Endothelial cell of umbilical vein (primary cell): ENCODE data around the gene TMC3. TPM values are rescaled to one million over a fixed set of nuclear protein-coding genes. Genes with fewer than 3 reads are reported as not detected.

Source experiments
- BruUV-seq: library from RNA; stranded (reverse); fragments of 400-500 nt; replicated peaks from 2 replicates; lab custom pipeline; 2021; lab: Mats Ljungman, UMichigan
- CTCF ChIA-PET: fragments of 300-600, 350-600 bp; sonication (Branson Sonifier 250); formaldehyde crosslinking; loops from one replicate; lab custom pipeline; 2021; ENCODE audit warnings: antibody characterized with exemption, inconsistent platforms; lab: Charles Lee
- POLR2A ChIA-PET: fragments of 300-600, 350-600 bp; sonication (Branson Sonifier 250); formaldehyde crosslinking; loops from one replicate; lab custom pipeline; 2021; ENCODE audit warnings: antibody characterized with exemption, inconsistent platforms; lab: Charles Lee
- DNase-seq: peaks from one replicate; pipeline ENCODE4 v3.0.0-alpha.2; 2011; ENCODE audit warnings: low read depth, low spot score
- FAIRE-seq: peaks from 2 replicates; lab custom pipeline; 2011; peaks lifted over from hg19 to GRCh38; lab: Jason Lieb, UNC
- H2AFZ ChIP-seq: 2 replicates; pipeline ENCODE4 v1.6.0; 2012; ENCODE audit warnings: low read depth, low read length, control low read depth, inconsistent platforms
- H3K27ac ChIP-seq: 2 replicates; pipeline ENCODE4 v1.5.1; 2011; ENCODE audit warnings: low read depth, mild to moderate bottlenecking, control low read depth, low read length, moderate library complexity; ENCODE audit not compliant: insufficient read depth
- H3K27me3 ChIP-seq, 2 experiments: 2 replicates each; pipeline versions ENCODE4 v1.6.0 to v1.6.1; 2011; ENCODE audit warnings: low read length in 2 of 2, mixed read lengths in 1 of 2; ENCODE audit not compliant: control insufficient read depth in 2 of 2, insufficient read depth in 2 of 2
- H3K36me3 ChIP-seq, 2 experiments: 2 replicates in 1 of 2; 3 replicates in 1 of 2; pipeline ENCODE4 v1.5.1; 2011; ENCODE audit warnings: low read length in 2 of 2, mild to moderate bottlenecking in 1 of 2, moderate library complexity in 1 of 2; ENCODE audit not compliant: control insufficient read depth in 2 of 2, insufficient read depth in 2 of 2; ENCODE audit errors: extremely low read depth in 1 of 2
- H3K4me1 ChIP-seq: 3 replicates; pipeline ENCODE4 v1.5.1; 2011; ENCODE audit warnings: mild to moderate bottlenecking, low read length; ENCODE audit not compliant: control insufficient read depth, insufficient read depth; ENCODE audit errors: extremely low read depth
- H3K4me2 ChIP-seq: 2 replicates; pipeline ENCODE4 v1.6.1; 2011; ENCODE audit warnings: low read length, control low read depth, mixed read lengths; ENCODE audit not compliant: insufficient read depth
- H3K4me3 ChIP-seq, 3 experiments: fragments of 200-600 bp in 1 of 3; sonication (generic), shearing (Covaris generic) in 1 of 3; replicated peaks in 1 of 3; 2 replicates each; pipeline ENCODE4 v1.5.1; 2011 to 2016; ENCODE audit warnings: control low read depth in 3 of 3, low read length in 3 of 3, mild to moderate bottlenecking in 2 of 3, inconsistent platforms in 1 of 3, low read depth in 1 of 3, moderate library complexity in 1 of 3; ENCODE audit not compliant: insufficient read depth in 1 of 3
- H3K79me2 ChIP-seq: 2 replicates; pipeline ENCODE4 v1.6.0; 2012; ENCODE audit warnings: low read length, inconsistent platforms; ENCODE audit not compliant: control insufficient read depth, insufficient read depth
- H3K9ac ChIP-seq: replicated peaks from 2 replicates; pipeline ENCODE3; 2011; ENCODE audit warnings: low read length, control low read depth; ENCODE audit not compliant: insufficient read depth; ENCODE audit errors: extremely low read depth
- H3K9me1 ChIP-seq: replicated peaks from 3 replicates; pipeline ENCODE4 v1.6.0; 2011; ENCODE audit warnings: mild to moderate bottlenecking, low read length; ENCODE audit not compliant: control insufficient read depth, insufficient read depth; ENCODE audit errors: extremely low read depth
- H3K9me3 ChIP-seq: replicated peaks from 2 replicates; pipeline ENCODE4 v1.5.1; 2012; ENCODE audit warnings: low read length, inconsistent platforms; ENCODE audit not compliant: control insufficient read depth, insufficient read depth
- H4K20me1 ChIP-seq: replicated peaks from 2 replicates; pipeline ENCODE3; 2011; ENCODE audit warnings: mild to moderate bottlenecking, low read length; ENCODE audit not compliant: control insufficient read depth, insufficient read depth; ENCODE audit errors: extremely low read depth
- CTCF ChIP-seq, 2 donors: IDR thresholded peaks; 1 replicate in 1 of 2; 2 replicates in 1 of 2; pipeline ENCODE4 v1.5.1; 2011; ENCODE audit warnings: low read length in 2 of 2, mild to moderate bottlenecking in 2 of 2, moderate library complexity in 2 of 2, control low read depth in 1 of 2, inconsistent platforms in 1 of 2, low read depth in 1 of 2; ENCODE audit not compliant: insufficient read depth in 1 of 2; ENCODE audit errors: extremely low read depth in 1 of 2
- EZH2 ChIP-seq: IDR thresholded peaks from 2 replicates; pipeline ENCODE4 v1.6.1; 2012; ENCODE audit warnings: borderline replicate concordance, low read depth, mild to moderate bottlenecking, moderate library complexity, low read length, inconsistent platforms; ENCODE audit not compliant: severe bottlenecking
- FOS ChIP-seq: IDR thresholded peaks from 2 replicates; pipeline ENCODE4 v1.6.1; 2011; ENCODE audit warnings: mild to moderate bottlenecking, low read length, moderate library complexity, borderline replicate concordance; ENCODE audit not compliant: insufficient read depth
- GATA2 ChIP-seq: IDR thresholded peaks from 2 replicates; pipeline ENCODE4 v1.7.0; 2011; ENCODE audit warnings: low read depth, mild to moderate bottlenecking, moderate library complexity, mixed read lengths, low read length; ENCODE audit not compliant: insufficient read length, insufficient read depth
- JUN ChIP-seq: IDR thresholded peaks from 2 replicates; pipeline ENCODE4 v1.6.1; 2011; ENCODE audit warnings: borderline replicate concordance, low read depth; ENCODE audit not compliant: insufficient read length, insufficient read depth
- MAX ChIP-seq: IDR thresholded peaks from 2 replicates; pipeline ENCODE4 v1.6.1; 2011; ENCODE audit not compliant: insufficient read depth, insufficient read length
- MYC ChIP-seq: IDR thresholded peaks from one replicate; pipeline ENCODE4 v1.6.1; 2011; ENCODE audit warnings: mild to moderate bottlenecking, low read depth, low read length
- POLR2A ChIP-seq: IDR thresholded peaks from 2 replicates; pipeline ENCODE4 v1.6.1; 2012; ENCODE audit warnings: low read depth, mild to moderate bottlenecking, control low read depth, low read length
- POLR2AphosphoS5 ChIP-seq: IDR thresholded peaks from 2 replicates; pipeline ENCODE4 v1.6.1; 2012; ENCODE audit warnings: low read depth, mild to moderate bottlenecking, control low read depth, low read length, moderate library complexity; ENCODE audit not compliant: insufficient read depth
- dilution Hi-C: fragments of 300-500 bp; cut with MboI; formaldehyde crosslinking; loops from one replicate; pipeline ENCODE4 v1.15.0; 2019; ENCODE audit warnings: low sequenced_read_pairs; ENCODE audit not compliant: extremely low pct_ligation_motif_present
- intact Hi-C: fragments of 100-400 bp; cut with micrococcal nuclease; formaldehyde crosslinking; loops from one replicate; pipeline ENCODE4 v1.10.0; 2022
- polyA plus RNA-seq, 4 experiments: library from polyadenylated mRNA; depleted of rRNA in 3 of 4; stranded (reverse) in 3 of 4; unstranded in 1 of 4; fragments of >200 nt; gene quantifications; 2 replicates each; pipeline versions ENCODE4 v1.2.1 to v1.2.3, GENCODE V29; 2011 to 2012; ENCODE audit warnings: missing spikeins in 1 of 4
- total RNA-seq: library from RNA; stranded (reverse); gene quantifications from 2 replicates; pipeline ENCODE4 v1.2.3, GENCODE V29; 2021

The TMC3 gene
- total and polyA plus RNA-seq, 2 donors (not counting 3 experiments of a cell fraction or from before 2014, with no cell fraction given) = not detected

- ChIA-PET CTCF (interaction anchor here (1.3 to 1.7 kb wide), 2 partner anchors 23 to 103 kb away, joined by 4 to 7 read pairs; no protein-coding TSS in a partner anchor), POLR2A (no interaction called here)
- no peaks in the 10 kb centered on the region for H3K79me2 ChIP-seq
- no peaks in the 10 kb centered on the region for H3K4me1 ChIP-seq
- H3K9me1 ChIP-seq = peaks cover 2% of the 10 kb centered on the region
- no peak overlapping the region for H3K4me3 ChIP-seq
- intact Hi-C loops = no loop called here
- BruUV-seq = no TSS peak
- TF ChIP-seq POLR2A (no peak), FOS (no peak), CTCF (IDR thresholded peaks at IDR 0.05; ENCODE audit: extremely low read depth in 1 of 2, insufficient read depth in 1 of 2, low read depth in 1 of 2, low read length in 2 of 2) (no peak), EZH2 (no peak), GATA2 (no peak), JUN (no peak), MYC (no peak), MAX (no peak), POLR2AphosphoS5 (no peak)
- H2AFZ ChIP-seq = no peak overlapping the region
- no peak overlapping the region for H3K27ac ChIP-seq
- peaks cover 0 to 3% of the 10 kb centered on the region in 2 experiments for H3K27me3 ChIP-seq
- dilution Hi-C loops = no loop called here
- no peak for FAIRE-seq
- H4K20me1 ChIP-seq = no peaks in the 10 kb centered on the region
- no peak overlapping the region for H3K4me2 ChIP-seq
- no peak overlapping the region for H3K9ac ChIP-seq
- H3K9me3 ChIP-seq = no peaks in the 10 kb centered on the region
- H3K36me3 ChIP-seq = no peaks in the 10 kb centered on the region
- DNase-seq = no peak
These were observed 3.9 kb upstream of the TMC3 start for GRCh38 chr15:81377871-81378270.
